Measurements from ENCODE around the gene CBX4.

The CBX4 gene

GRCh38 chr17:79839356-79840268, at the start of gene CBX4:
Gene CBX4 (minus strand): TSS chr17:79839440. CDS start chr17:79839251, 189 bp downstream.
- ChIA-PET POLR2A (interaction anchor here (0.6 to 2.2 kb wide), 18 partner anchors 9 to 154 kb away, joined by 3 to 17 read pairs (median 4); partner anchors contain the start of gene CBX8), CTCF (interaction anchor here (0.8 to 3.7 kb wide), 23 partner anchors 11 to 262 kb away, joined by 3 to 39 read pairs (median 4); partner anchors contain the start of gene GAA)
- DNase-seq (ENCODE audit: low read depth, low spot score), result peak; percentile 21
- TF ChIP-seq CTCF (IDR thresholded peaks at IDR 0.05; ENCODE audit: insufficient read depth, low read length, missing control alignments), result peak; percentile 75
- H3K4me3 ChIP-seq (ENCODE audit: low read depth, low read length), result peak within 1 kb of the TSS; percentile 74

- TF ChIP-seq CTCF (IDR thresholded peaks at IDR 0.05; ENCODE audit: insufficient read depth, low read length, missing control alignments), result no peak
- DNase-seq (ENCODE audit: low read depth, low spot score), result no peak
- CTCF ChIA-PET, result no interaction called here
- no peak overlapping the region for H3K4me3 ChIP-seq (ENCODE audit: low read depth, low read length)
- POLR2A ChIA-PET, result no interaction called here
These were observed 48.8 kb upstream of the CBX4 start for GRCh38 chr17:79888009-79888540.

GRCh38 chr17:79887451-79887991, 48.3 kb upstream of the CBX4 start:
- no peak overlapping the region for H3K4me3 ChIP-seq (ENCODE audit: low read depth, low read length)
- CTCF ChIA-PET, result no interaction called here
- no peak for DNase-seq (ENCODE audit: low read depth, low spot score)
- TF ChIP-seq CTCF (IDR thresholded peaks at IDR 0.05; ENCODE audit: insufficient read depth, low read length, missing control alignments), result no peak
- POLR2A ChIA-PET, result no interaction called here

- no peak for DNase-seq (ENCODE audit: low read depth, low spot score)
- POLR2A ChIA-PET, result no interaction called here
- CTCF ChIA-PET, result interaction anchor here (0.8 kb wide), 1 partner anchor 10 kb away, joined by 3 read pairs; no protein-coding TSS in a partner anchor
- TF ChIP-seq CTCF (IDR thresholded peaks at IDR 0.05; ENCODE audit: insufficient read depth, low read length, missing control alignments), result no peak
- no peak overlapping the region for H3K4me3 ChIP-seq (ENCODE audit: low read depth, low read length)
These were observed 44.0 kb upstream of the CBX4 start for GRCh38 chr17:79883202-79883601.

GRCh38 chr17:79878329-79878947, 39.2 kb upstream of the CBX4 start:
- TF ChIP-seq CTCF (IDR thresholded peaks at IDR 0.05; ENCODE audit: insufficient read depth, low read length, missing control alignments), result no peak
- POLR2A ChIA-PET, result no interaction called here
- CTCF ChIA-PET, result no interaction called here
- DNase-seq (ENCODE audit: low read depth, low spot score), result no peak
- no peak overlapping the region for H3K4me3 ChIP-seq (ENCODE audit: low read depth, low read length)

- TF ChIP-seq CTCF (IDR thresholded peaks at IDR 0.05; ENCODE audit: insufficient read depth, low read length, missing control alignments), result no peak
- ChIA-PET POLR2A (no interaction called here), CTCF (no interaction called here)
- no peak for DNase-seq (ENCODE audit: low read depth, low spot score)
- no peak overlapping the region for H3K4me3 ChIP-seq (ENCODE audit: low read depth, low read length)
These were observed 37.8 kb upstream of the CBX4 start for GRCh38 chr17:79877041-79877440.

Measured in AG04449 (cell line).